SK-N-SH (cell line): Measurements from ENCODE around the gene DLG2. TPM values are rescaled to one million over a fixed set of nuclear protein-coding genes. Genes with fewer than 3 reads are reported as not detected.
"Not testable (repeated sequence)": the region's sequence is repeated elsewhere in the genome, so short reads cannot be mapped to it uniquely, and the experiment has no call there.

Experiments used
- CTCF ChIA-PET: fragments of 300-600, 350-600 bp; formaldehyde crosslinking; extraction: SDS; loops from one replicate; lab custom pipeline; 2021; lab: Yijun Ruan, JAX
- POLR2A ChIA-PET: fragments of 350-600 bp; sonication (Branson Sonifier 250); formaldehyde crosslinking; extraction: SDS; loops from one replicate; lab custom pipeline; 2020; ENCODE audit warnings: antibody characterized with exemption, inconsistent platforms; lab: Yijun Ruan, JAX
- DNase-seq: peaks from one replicate; pipeline ENCODE4 v3.0.0; 2012
- H2AFZ ChIP-seq: fragments of 200-600 bp; sonication (generic); 2 replicates; pipeline ENCODE4 v1.8.1; 2016; ENCODE audit warnings: antibody characterized with exemption, mild to moderate bottlenecking, low read depth
- H3F3A ChIP-seq: fragments of 200-600 bp; sonication (generic); replicated peaks from 2 replicates; pipeline ENCODE3; 2016; ENCODE audit warnings: antibody characterized with exemption, mild to moderate bottlenecking; ENCODE audit not compliant: insufficient read depth
- H3K27ac ChIP-seq, 2 experiments: fragments of 200-500 bp in 1 of 2; fragments of 200-600 bp in 1 of 2; sonication (Bioruptor generic) in 1 of 2; sonication (generic), shearing (Covaris generic) in 1 of 2; 2 replicates each; pipeline versions ENCODE4 v1.5.1 to v1.6.1; 2014 to 2016; ENCODE audit warnings: low read depth in 2 of 2, inconsistent platforms in 1 of 2, low read length in 1 of 2, mild to moderate bottlenecking in 1 of 2, mixed read lengths in 1 of 2
- H3K27me3 ChIP-seq: fragments of 200-600 bp; sonication (generic), shearing (Covaris generic); 2 replicates; pipeline ENCODE4 v1.6.1; 2016; ENCODE audit warnings: mixed run types; ENCODE audit not compliant: insufficient read depth
- H3K36me3 ChIP-seq, 2 experiments: fragments of 200-500 bp in 1 of 2; fragments of 200-600 bp in 1 of 2; sonication (Bioruptor generic) in 1 of 2; sonication (generic) in 1 of 2; replicated peaks in 1 of 2; 2 replicates each; pipeline versions ENCODE3 to v1.5.1; 2014 to 2016; ENCODE audit warnings: low read length in 1 of 2, mild to moderate bottlenecking in 1 of 2; ENCODE audit not compliant: insufficient read depth in 2 of 2, control insufficient read depth in 1 of 2
- H3K4me1 ChIP-seq, 2 experiments: fragments of 200-500 bp in 1 of 2; fragments of 200-600 bp in 1 of 2; sonication (Bioruptor generic) in 1 of 2; sonication (generic), shearing (Covaris generic) in 1 of 2; 2 replicates each; pipeline versions ENCODE4 v1.5.1 to v1.6.1; 2014 to 2016; ENCODE audit warnings: low read depth in 1 of 2, low read length in 1 of 2, mixed run types in 1 of 2; ENCODE audit not compliant: insufficient read depth in 2 of 2, control insufficient read depth in 1 of 2
- H3K4me2 ChIP-seq: fragments of 200-600 bp; sonication (generic), shearing (Covaris generic); 2 replicates; pipeline ENCODE4 v1.6.1; 2017; ENCODE audit warnings: mixed run types
- H3K4me3 ChIP-seq, 2 experiments: fragments of 200-500 bp in 1 of 2; fragments of 200-600 bp in 1 of 2; sonication (Bioruptor generic) in 1 of 2; sonication (generic), shearing (Covaris generic) in 1 of 2; 2 replicates each; pipeline versions ENCODE4 v1.5.1 to v1.8.1; 2014 to 2016; ENCODE audit warnings: low read depth in 2 of 2, inconsistent platforms in 1 of 2, low read length in 1 of 2, mild to moderate bottlenecking in 1 of 2, mixed read lengths in 1 of 2, moderate library complexity in 1 of 2
- H3K79me2 ChIP-seq: fragments of 200-600 bp; sonication (generic); 2 replicates; pipeline ENCODE4 v1.8.1; 2017; ENCODE audit warnings: mild to moderate bottlenecking; ENCODE audit not compliant: insufficient read depth
- H3K9ac ChIP-seq: fragments of 200-600 bp; sonication (generic); 2 replicates; pipeline ENCODE4 v1.6.1; 2017; ENCODE audit warnings: mixed run types
- H3K9me2 ChIP-seq: fragments of 200-600 bp; sonication (generic); 2 replicates; pipeline ENCODE4 v1.6.1; 2017; ENCODE audit warnings: mixed run types
- H3K9me3 ChIP-seq: fragments of 200-600 bp; sonication (generic); 2 replicates; pipeline ENCODE4 v1.6.1; 2017; ENCODE audit warnings: mixed run types, mild to moderate bottlenecking, moderate library complexity
- H4K20me1 ChIP-seq: fragments of 200-600 bp; sonication (generic); 2 replicates; pipeline ENCODE4 v1.6.1; 2017; ENCODE audit warnings: mild to moderate bottlenecking, mixed run types; ENCODE audit not compliant: insufficient read depth
- CTCF ChIP-seq: fragments of 200-600 bp; sonication (generic); IDR thresholded peaks from 2 replicates; pipeline ENCODE4 v1.6.1; 2017; ENCODE audit warnings: antibody characterized with exemption, mild to moderate bottlenecking, moderate library complexity
- ELF1 ChIP-seq: IDR thresholded peaks from 2 replicates; pipeline ENCODE4 v1.4.0; 2012
- FOXJ3 ChIP-seq: sonication (generic); formaldehyde crosslinking; IDR thresholded peaks from 2 replicates; pipeline ENCODE4 v1.5.1; 2020; ENCODE audit warnings: mild to moderate bottlenecking, missing genetic modification reagents
- FOXM1 ChIP-seq: IDR thresholded peaks from 2 replicates; pipeline ENCODE4 v1.4.0; 2012; ENCODE audit warnings: low read depth, mild to moderate bottlenecking
- MEF2A ChIP-seq: IDR thresholded peaks from 2 replicates; pipeline ENCODE4 v1.4.0; 2012; ENCODE audit warnings: low read depth, borderline replicate concordance
- REST ChIP-seq: IDR thresholded peaks from 2 replicates; pipeline ENCODE4 v1.6.1; 2012; ENCODE audit warnings: mild to moderate bottlenecking, low read depth, low read length, moderate library complexity
- RXRA ChIP-seq: IDR thresholded peaks from 2 replicates; pipeline ENCODE4 v1.4.0; 2012; ENCODE audit warnings: low read depth, mild to moderate bottlenecking, borderline replicate concordance
- SIN3A ChIP-seq: IDR thresholded peaks from 2 replicates; pipeline ENCODE4 v1.6.1; 2012; ENCODE audit warnings: low read depth, mild to moderate bottlenecking, low read length, moderate library complexity, borderline replicate concordance
- TCF12 ChIP-seq: IDR thresholded peaks from 2 replicates; pipeline ENCODE4 v1.4.0; 2012
- ZBTB33 ChIP-seq: IDR thresholded peaks from 2 replicates; pipeline ENCODE4 v1.4.0; 2012; ENCODE audit warnings: low read depth, borderline replicate concordance
- WGBS: methylation state at CpG from one replicate; pipeline ENCODE4 v1.1.6; 2017; ENCODE audit warnings: low lambda C conversion rate; 5-methylcytosine and 5-hydroxymethylcytosine counted together
- polyA plus RNA-seq, 3 experiments: library from polyadenylated mRNA; depleted of rRNA; stranded (reverse); fragments of >200 nt; gene quantifications; 2 replicates each; pipeline ENCODE4 v1.2.3, GENCODE V29; 2012

Gene DLG2
- polyA plus RNA-seq, 1 of the 3 experiments (the other 2 are of a cell fraction): 0.21 TPM

GRCh38 chr11:84310268-84310667 is 1316.9 kb downstream of the DLG2 start:
- H3F3A ChIP-seq: no peaks in the 10 kb centered on the region
- H3K79me2 ChIP-seq: no peaks in the 10 kb centered on the region
- DNase-seq: no peak
- ChIA-PET CTCF (interaction anchor here (1.2 kb wide), 1 partner anchor 474 kb away, joined by 4 read pairs; no protein-coding TSS in a partner anchor), POLR2A (no interaction called here)
- no peak overlapping the region; a peak in 1 of 4 replicates for H3K27ac ChIP-seq
- TF ChIP-seq FOXM1 (no peak), TCF12 (no peak), REST (no peak), RXRA (no peak), MEF2A (no peak), FOXJ3 (CRISPR knock-in tag) (no peak), ZBTB33 (no peak), SIN3A (no peak), ELF1 (no peak), CTCF (no peak)
- WGBS: 29% methylated on average over 1 of the region's 1 CpG
- no peak overlapping the region for H3K9ac ChIP-seq
- H3K4me2 ChIP-seq: no peak overlapping the region
- H3K27me3 ChIP-seq: no peaks in the 10 kb centered on the region
- H3K9me3 ChIP-seq: no peaks in the 10 kb centered on the region; the same call in 1 of the 2 replicates
- no peaks in the 10 kb centered on the region for H3K9me2 ChIP-seq
- H3K36me3 ChIP-seq: no peaks in the 10 kb centered on the region
- H3K4me1 ChIP-seq: no peaks in the 10 kb centered on the region
- H2AFZ ChIP-seq: no peak overlapping the region
- H4K20me1 ChIP-seq: no peaks in the 10 kb centered on the region
- H3K4me3 ChIP-seq: no peak overlapping the region

GRCh38 chr11:84308491-84308890 is 1318.7 kb downstream of the DLG2 start:
- H3K4me2 ChIP-seq, H4K20me1 ChIP-seq, H3K9ac ChIP-seq, CTCF ChIA-PET, H3K36me3 ChIP-seq, H3K27me3 ChIP-seq, H3K79me2 ChIP-seq, H3K27ac ChIP-seq, H3F3A ChIP-seq, H3K9me3 ChIP-seq, POLR2A ChIA-PET, H3K4me1 ChIP-seq, H3K4me3 ChIP-seq, H3K9me2 ChIP-seq, H2AFZ ChIP-seq, DNase-seq: not testable (repeated sequence)
- WGBS: 80% methylated on average over 4 of the region's 33 CpGs
